ENCODE measurements around the gene FBXL19.

FBXL19 gene

GRCh38 chr16:30990105-30990504 lies 66.7 kb downstream of the FBXL19 start:
- DNase-seq, result no peak

GRCh38 chr16:30991052-30991451 lies 67.7 kb downstream of the FBXL19 start:
- DNase-seq, result no peak

- DNase-seq, result no peak
Observed at GRCh38 chr16:30992276-30992780, 69.0 kb downstream of the FBXL19 start.

GRCh38 chr16:30992931-30993816 lies 69.8 kb downstream of the FBXL19 start:
- DNase-seq, result no peak

GRCh38 chr16:30995927-30996323 lies 72.6 kb downstream of the FBXL19 start:
- no peak for DNase-seq

- no peak for DNase-seq
Observed at GRCh38 chr16:30996324-30996984, 73.1 kb downstream of the FBXL19 start.

GRCh38 chr16:30996985-30997724 lies 73.8 kb downstream of the FBXL19 start:
- DNase-seq, result peak; percentile 26

- DNase-seq, result no peak
Observed at GRCh38 chr16:30997725-30998711, 74.6 kb downstream of the FBXL19 start.
